GM21528 (cell line): ENCODE results near the gene DOCK9.

ENCODE experiments used
- ATAC-seq: cut with Tn5 transposase; IDR thresholded peaks from one replicate; pipeline ENCODE4 v1.9.1; 2021; ENCODE audit warnings: mild to moderate bottlenecking, moderate library complexity; ENCODE audit not compliant: unreplicated experiment, low FRiP score

DOCK9 gene, protein sequence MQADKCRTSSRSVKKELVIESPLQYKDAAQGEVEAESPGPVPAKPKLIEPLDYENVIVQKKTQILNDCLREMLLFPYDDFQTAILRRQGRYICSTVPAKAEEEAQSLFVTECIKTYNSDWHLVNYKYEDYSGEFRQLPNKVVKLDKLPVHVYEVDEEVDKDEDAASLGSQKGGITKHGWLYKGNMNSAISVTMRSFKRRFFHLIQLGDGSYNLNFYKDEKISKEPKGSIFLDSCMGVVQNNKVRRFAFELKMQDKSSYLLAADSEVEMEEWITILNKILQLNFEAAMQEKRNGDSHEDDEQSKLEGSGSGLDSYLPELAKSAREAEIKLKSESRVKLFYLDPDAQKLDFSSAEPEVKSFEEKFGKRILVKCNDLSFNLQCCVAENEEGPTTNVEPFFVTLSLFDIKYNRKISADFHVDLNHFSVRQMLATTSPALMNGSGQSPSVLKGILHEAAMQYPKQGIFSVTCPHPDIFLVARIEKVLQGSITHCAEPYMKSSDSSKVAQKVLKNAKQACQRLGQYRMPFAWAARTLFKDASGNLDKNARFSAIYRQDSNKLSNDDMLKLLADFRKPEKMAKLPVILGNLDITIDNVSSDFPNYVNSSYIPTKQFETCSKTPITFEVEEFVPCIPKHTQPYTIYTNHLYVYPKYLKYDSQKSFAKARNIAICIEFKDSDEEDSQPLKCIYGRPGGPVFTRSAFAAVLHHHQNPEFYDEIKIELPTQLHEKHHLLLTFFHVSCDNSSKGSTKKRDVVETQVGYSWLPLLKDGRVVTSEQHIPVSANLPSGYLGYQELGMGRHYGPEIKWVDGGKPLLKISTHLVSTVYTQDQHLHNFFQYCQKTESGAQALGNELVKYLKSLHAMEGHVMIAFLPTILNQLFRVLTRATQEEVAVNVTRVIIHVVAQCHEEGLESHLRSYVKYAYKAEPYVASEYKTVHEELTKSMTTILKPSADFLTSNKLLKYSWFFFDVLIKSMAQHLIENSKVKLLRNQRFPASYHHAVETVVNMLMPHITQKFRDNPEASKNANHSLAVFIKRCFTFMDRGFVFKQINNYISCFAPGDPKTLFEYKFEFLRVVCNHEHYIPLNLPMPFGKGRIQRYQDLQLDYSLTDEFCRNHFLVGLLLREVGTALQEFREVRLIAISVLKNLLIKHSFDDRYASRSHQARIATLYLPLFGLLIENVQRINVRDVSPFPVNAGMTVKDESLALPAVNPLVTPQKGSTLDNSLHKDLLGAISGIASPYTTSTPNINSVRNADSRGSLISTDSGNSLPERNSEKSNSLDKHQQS (N-terminal part only)

DNA sequence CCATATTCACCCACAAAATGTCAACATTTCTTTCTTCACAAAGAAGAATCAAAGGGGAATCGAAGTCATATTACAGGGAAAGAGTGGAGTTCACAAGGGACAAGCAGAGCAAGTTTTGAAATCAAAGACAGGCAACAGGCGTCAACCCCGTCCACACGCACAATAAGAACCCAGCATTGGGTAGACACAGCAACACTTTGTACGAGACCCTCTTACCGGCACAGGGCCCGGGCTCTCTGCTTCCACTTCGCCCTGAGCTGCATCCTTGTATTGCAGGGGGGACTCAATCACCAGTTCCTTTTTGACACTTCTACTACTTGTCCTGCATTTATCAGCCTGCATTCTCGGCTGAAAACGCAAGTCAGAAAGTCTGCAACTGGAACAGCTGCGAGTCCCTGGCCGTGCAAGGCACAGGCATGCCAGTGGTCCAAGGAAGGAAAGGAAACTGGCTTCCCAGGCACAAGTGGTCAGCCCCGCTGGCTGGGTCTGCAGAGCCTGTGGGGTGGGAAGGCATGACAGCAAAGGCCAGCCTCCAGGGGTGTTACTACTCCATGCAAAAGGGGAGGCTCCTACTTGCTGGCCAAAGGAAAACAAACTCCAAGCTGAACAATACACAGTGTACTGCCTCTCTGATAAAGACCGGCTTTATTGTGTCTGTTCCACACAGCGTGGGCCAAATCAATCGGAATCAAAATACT lies at the start of gene DOCK9:
Gene DOCK9 (minus strand): TSS at position 497 of the 698 bp plus-strand sequence. CDS start 155 bp downstream, at position 342.
- ATAC-seq, result no peak

DNA sequence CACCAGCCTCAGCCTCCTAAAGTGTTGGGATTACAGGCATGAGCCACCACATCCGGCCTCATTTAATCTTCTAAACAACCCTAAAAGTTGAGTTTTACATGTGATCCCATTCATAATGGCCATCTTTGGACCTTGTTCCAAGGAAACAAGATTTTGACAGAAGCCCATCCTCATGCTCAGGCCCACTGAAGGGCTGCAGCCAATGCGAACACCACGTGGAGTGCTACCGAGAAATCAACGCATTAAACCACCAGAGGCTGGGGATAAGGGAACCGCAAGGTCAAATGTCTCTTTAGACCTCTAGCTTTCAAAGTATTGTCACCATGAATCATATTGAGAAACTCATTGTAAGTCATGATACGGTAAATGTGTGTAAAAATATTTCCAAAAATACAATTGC lies 49.4 kb upstream of the DOCK9 start:
- no peak for ATAC-seq

DNA sequence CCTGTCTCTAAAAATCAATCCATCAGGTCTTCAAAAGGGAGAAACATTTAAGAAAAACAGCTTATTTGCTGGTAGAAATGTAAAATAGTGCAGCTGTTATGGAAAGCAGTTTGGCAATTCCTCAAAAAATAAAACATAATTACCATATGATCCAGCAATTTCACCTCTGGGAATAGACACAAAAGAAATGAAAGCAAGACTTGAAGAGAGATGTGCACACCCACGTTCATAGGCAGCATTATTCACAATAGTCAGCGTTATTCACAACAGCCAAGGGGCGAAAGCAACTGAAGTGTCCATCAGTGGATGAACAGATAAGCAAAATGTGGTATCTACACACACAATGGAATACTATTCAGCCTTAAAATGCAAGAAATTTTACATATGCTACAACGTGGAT lies 45.1 kb upstream of the DOCK9 start:
- ATAC-seq, result no peak

DNA sequence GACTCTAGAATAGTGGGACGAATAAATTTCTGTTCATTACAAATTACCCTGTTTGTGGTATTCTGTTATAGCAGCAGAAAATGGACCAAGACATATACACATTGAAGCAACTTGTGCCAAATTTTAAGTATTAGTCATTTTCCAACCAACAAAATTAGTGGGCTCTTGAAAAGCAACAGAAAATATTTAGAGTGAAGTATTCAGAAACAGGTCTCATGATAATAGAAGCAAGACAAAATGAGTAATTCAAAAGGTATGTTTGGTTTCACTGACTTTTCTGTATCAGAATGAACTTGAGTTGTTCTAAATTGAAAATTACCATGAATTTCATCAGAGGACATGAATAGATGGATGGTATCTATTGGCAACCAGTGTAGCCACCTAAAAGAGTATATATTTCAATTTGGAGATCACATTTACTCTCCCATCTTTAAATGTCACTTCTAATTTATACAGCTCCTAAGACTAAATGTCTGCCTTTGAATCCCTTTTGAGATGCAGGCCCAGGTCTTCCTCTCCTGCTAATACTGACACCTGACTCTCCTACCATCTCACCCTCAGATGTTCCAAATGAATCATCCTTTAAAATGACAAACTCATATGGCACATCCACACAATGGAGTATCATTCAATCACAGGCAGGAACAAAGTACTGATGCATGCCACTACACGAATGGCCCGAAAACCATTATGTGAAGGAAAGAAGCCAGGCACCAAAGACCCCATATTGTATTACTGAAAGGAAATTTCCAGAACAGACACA lies 40.7 kb upstream of the DOCK9 start:
- ATAC-seq, result no peak

DNA sequence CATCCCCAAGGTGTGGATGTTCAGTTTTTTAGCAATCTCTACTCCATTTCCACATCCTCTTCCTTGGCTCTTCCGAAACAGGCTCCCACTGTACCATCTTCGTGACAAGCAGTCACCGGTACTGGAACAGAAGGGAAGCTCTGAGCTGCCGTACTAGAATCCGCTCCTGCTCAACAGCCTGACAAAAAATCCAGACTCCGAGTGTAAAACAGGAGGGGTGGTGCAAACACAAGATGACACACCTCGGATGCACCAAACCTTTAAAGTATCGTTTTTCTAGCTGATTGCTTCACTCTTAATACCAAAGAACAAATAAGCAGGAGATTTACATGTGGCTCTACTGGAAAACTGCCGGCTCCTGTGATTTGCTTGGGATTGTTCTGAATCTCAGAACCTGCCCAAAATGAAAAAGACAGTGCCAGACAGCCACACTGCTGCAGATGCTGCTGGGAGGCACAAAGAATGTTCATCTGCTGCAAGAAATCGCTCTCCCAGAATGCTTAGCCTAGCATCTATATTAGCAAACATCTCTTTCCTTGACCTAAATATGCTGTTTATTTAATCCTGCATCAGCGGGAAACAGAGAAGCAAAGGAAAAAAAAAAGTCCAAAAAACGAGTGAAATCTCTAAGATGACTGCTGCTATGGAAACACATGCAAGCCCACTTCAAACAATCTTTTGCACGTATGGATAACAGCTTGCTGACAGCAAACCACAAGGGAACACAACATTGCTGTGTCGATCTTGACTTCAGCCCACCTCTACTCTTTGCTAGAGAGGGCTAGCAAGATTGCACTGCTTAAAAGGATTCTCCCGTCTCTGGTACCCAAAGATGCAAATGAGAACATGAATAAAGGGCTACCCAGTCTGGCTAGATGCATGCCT lies 38.0 kb upstream of the DOCK9 start:
- ATAC-seq, result no peak

DNA sequence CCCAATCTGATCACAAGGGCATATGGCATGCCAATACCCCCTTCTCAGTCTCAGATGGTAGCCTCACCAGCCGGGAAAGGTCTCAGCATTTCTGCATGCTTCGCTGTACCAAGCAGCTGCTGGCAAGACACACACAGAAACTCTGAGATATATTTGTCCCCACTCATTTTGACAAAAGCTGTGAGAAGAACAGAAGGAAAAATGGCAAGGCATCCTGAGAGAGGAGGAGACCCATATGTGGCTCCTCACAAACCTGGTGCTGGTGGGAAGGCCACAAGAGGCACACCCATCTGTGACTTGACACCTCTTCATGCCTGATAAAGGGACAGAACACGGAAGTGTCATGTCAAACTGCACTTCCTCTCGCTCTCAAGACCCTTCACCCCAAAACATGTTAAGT lies 36.7 kb upstream of the DOCK9 start:
- no peak for ATAC-seq

DNA sequence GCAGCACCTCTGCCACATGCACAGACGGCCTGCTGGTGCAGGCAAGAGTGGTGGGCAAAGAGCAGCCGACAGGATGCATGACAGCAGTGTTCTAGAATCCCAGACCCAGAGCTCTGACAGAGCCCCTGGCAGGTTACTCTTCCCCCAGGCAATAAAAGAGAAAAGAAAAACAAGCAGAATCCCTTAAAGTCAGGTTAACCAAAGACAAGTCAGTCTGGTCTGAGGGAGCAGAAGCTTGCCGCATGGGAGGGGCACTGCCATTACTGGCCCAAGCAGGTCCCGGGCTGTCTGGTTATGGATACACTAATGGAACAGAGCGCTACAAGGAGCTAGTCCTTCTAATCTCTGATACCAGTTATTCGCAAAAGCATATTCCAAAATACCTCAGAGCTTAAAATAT lies 36.1 kb upstream of the DOCK9 start:
- no peak for ATAC-seq

DNA sequence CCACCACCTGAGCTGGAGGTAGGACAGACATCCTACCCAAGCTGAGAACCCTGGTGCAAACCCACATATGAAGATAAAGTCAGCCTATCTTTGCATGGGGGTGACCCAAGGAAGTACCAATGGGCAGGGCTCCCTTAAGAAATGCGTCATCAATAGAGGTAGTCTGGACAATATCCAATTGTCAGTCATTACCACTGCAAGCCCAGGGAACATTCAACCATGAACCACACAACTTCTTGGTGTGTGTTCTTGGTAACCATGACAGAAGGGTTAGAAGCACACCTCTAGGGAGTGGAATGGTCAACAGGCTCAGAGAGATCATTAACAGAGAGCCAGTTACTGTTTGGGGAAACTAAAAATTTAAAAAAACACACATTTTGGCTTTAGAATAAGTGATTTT lies 34.7 kb upstream of the DOCK9 start:
- ATAC-seq, result no peak

DNA sequence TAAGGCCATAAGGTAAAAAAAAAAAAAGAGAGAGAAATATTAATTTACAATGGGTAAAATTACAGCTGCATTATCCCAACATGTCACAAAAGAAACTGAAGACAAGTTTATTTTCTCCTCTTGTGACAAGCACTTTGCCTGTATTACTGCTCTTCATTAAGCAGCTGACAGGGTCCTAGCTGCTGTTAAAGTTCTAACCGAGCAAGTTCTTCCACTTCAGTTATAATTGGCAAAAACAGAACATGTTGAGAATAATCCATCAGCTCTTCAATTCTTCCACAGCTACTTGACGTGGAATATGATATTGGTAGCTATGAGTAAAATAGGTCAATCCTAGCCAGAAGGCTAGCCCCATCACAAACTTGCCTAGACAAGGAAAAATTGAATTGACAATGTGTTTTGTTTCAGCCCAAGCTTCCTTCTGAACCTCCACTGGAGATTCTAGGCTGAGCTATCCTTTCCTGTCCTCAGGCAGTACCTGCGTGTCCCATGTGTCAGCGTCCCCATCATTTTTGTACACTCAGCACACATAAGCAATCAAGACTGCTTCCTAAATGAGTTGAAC lies 32.2 kb upstream of the DOCK9 start:
- no peak for ATAC-seq

DNA sequence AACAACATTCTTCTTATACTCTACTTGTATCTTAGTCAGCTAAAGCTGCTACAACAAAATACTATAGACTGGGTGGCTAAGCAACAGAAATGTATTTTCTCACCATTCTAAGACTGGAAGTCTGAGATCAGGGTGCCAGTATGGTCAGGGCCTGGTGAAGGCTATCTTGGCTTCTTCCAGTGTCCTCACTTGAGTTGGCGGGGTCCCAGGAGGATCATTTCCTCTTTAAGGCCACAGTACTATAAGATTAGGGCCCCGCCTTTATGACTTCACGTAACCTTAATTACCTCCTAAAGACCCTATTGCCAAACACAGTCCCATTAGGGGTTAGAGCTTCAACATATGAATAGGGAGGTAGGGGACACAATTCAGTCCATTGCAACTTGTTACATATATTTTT lies 30.7 kb upstream of the DOCK9 start:
- ATAC-seq, result no peak

DNA sequence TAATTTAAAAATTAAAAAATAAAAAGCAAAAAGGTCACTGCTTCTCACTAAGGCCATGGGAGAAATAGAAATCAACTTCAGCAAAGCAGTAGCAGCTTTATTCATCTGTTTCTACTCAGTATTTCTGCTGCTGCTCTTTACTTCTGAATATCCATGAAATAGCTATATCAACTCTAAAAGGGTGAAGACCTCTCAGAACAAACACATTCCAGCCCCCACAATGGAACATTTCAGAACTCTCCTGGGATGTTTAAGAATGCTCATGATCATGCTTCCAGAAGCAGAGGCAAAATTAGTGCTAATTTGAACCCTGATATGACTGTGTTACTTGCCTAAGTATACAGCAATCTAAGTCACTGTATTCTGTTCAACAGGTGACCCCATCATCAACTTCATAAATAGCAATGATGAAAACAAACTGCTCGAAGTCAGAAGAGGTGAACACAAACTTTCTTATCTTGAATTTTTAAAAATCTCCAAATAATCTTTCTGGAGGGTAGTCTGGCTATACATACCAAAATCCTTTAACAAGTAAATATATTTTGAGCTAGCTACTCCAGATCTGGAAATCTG lies 29.6 kb upstream of the DOCK9 start:
- ATAC-seq, result no peak

DNA sequence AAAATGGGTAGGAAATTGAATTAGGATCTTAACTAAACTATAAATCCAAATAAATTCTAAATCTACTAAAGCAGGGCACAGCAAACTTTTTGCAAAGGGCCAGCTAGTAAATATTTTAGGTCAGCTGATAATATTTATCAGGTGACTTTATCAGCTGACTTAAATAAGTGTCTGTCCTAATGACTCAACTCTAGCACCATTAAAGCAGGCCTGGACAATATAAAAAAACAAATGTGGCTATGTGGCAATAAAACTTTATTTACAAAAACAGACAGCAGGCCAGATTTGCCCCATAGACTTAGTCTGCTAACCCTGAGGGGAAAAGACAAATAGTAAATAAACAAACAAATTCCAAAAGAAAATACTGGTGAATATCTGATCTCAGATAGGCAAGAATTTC lies 27.7 kb upstream of the DOCK9 start:
- no peak for ATAC-seq

DNA sequence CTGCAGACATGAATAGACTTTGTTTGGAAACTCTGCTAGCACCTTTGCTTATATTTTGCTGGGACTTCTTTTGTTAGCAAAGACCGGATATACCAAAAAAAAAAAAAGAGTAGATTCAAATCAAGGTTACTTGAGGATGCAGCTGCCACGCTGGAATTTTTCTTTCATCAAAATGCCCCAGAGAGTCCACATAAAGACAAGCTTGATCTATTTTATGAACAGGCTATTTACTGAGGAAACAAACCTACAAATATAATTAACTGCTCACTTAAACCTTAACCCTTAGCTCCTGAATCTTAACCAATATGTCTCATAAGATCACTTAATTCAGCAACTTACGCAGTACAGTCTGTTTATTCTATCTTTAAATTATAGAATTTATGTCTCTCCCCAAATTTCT lies 27.1 kb upstream of the DOCK9 start:
- no peak for ATAC-seq

DNA sequence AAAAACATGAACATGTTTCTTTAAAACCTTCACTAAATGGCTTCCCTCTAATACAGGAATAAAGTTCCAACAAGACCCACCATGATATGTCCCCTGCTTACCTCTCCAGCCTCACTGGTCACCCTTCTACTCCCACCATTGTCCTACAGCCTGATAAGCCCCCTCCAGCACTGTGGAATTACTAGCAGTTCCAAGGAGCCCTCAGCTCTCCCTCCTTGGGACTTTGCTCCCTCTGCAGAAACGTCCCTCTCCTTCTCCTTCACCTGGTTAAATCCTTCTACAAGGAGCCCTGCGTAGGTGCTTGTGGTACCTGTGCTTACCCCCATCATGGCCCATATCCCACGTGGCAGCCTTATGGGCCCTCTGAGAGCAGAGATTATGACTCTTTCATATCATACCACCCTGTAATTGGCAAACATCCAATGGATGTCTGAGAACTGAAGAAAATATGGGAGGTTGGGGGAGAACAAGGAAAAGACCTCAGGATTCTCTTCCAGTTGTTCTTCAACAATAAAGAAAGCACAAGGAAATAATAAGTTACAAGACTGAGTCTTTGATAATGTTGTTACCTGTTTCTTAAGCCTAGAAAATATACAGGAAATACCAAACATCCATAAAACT lies 26.1 kb upstream of the DOCK9 start:
- no peak for ATAC-seq

DNA sequence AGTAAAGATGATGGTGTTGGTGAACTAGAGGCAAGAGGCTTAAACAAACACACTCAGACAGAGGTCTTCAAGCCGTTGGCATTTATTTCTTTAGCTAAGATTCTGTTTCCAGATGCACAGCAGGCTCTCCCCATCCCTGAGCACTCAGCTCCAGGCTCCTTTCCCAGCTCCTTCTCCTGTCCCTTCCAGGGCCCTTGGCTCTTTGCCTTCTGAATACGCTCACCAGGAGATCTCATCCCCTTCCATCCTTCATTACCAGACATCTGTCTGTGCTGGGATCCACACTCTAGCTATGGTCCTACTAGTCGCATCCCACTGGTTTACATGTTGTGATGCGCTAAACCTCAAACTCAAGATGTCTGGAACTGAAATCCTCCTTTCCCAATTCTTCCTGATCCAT lies 25.3 kb upstream of the DOCK9 start:
- ATAC-seq, result no peak

DNA sequence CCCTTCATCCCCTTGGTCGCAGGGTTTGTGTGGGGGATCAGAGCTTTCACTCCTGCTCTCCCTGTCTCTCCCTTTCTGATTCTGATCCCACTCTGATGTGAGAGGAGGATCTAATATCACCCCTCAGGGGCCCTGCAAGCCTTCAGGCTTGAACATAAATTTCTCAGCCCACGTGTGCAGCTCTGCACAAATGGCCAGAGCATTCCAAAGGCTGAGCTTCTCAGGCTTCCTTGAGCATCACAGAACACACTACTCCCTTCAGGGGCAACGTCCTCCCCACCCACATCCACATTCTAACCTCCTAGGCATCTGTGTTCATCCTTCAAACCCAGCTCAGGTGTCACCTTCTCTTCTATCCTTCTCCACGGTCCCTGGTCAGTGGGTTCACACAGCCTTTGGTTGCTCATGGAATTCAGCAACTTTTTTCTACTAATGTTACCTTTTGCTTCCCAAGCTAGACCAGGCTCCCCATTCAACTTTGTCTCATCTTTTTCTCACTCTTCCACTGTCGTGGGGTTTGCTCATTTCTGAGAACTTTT lies 24.4 kb upstream of the DOCK9 start:
- no peak for ATAC-seq

DNA sequence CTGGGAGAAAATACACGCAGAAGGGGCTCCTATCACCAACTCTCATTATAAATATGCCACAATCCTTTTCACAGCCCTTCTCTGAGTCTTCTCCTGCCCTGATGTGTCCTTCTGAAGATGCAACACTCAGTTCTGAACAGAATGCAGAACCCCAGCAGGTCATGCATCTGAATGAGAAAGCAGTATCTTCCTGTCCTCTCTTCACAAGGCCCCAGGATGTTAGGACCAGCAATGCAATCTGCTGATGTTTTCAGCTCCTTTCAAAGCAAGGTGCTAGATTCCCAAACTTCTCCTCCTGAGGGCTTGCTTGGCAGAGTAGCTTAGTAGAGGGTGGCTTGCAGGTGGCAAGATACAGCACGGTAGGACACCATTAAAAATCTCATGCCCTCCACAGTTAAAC lies 22.3 kb upstream of the DOCK9 start:
- no peak for ATAC-seq
